GM21786 (cell line): ENCODE measurements around the gene KCNJ18.
"Not testable (repeated sequence)": the region's sequence is repeated elsewhere in the genome, so short reads cannot be mapped to it uniquely, and the experiment has no call there.

Experiments
- ATAC-seq: cut with Tn5 transposase; IDR thresholded peaks from one replicate; pipeline ENCODE4 v1.9.1; 2021; ENCODE audit not compliant: unreplicated experiment

KCNJ18 gene

GRCh38 chr17:21749696-21750531, 57.6 kb downstream of the KCNJ18 start:
- ATAC-seq = not testable (repeated sequence)

DNA sequence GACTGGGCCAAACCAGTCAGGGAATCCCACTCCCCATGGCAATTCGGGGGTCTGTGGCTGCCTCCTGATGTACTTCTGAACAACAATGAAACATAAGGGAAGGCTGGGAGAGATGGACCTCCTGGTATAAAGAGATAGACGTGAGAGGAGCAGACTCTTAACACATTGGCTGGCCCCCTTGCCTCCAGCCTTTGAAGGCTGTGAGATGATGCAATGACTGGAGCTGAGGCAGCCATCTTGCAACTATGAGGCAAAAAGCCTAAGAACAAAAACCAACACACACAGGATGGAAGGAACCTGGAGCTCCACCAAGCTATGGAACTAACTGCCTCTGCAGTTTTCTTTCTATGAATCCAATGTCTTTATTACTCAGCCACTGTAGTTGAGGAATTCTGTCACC, 58.8 kb downstream of the KCNJ18 start:
- not testable (repeated sequence) for ATAC-seq
